ENCODE results near the gene RBFOX2. TPM values are rescaled to one million over a fixed set of nuclear protein-coding genes. Genes with fewer than 3 reads are reported as not detected.

The RBFOX2 gene
- total and polyA plus RNA-seq, 2 of the 8 experiments (the other 6 are each of a cell fraction or from before 2014, with no cell fraction given) = 121 to 122 TPM

GRCh38 chr22:35711336-35711735 lies 317.3 kb downstream of the RBFOX2 start:
- ChIA-PET CTCF (ENCODE audit: partially characterized antibody) (interaction anchor here (0.6 to 0.7 kb wide), 2 partner anchors 26 to 424 kb away, joined by 3 read pairs; no protein-coding TSS in a partner anchor), POLR2A (ENCODE audit: partially characterized antibody) (no interaction called here)
- FAIRE-seq (no peak), DNase-seq (ENCODE audit: low read depth in 1 of 2, low spot score in 2 of 2) (no peak)
- Histone ChIP-seq H3K4me3 (ENCODE audit: extremely low read depth in 1 of 4, insufficient read depth in 2 of 4, low read depth in 3 of 4, low read length in 4 of 4) (no peak overlapping the region), H2BK12ac (ENCODE audit: low read depth, low read length) (no peak overlapping the region), H3K9ac (replicated peaks in 1 of 4; ENCODE audit: extremely low read depth in 1 of 4, low read depth in 3 of 4, low read length in 3 of 4) (no peak overlapping the region), H4K91ac (replicated peaks; ENCODE audit: insufficient read length, low read length) (no peak overlapping the region), H3K79me1 (ENCODE audit: low read depth, low read length) (no peaks in the 10 kb centered on the region), H2BK20ac (ENCODE audit: low read length) (no peak overlapping the region), H2BK120ac (replicated peaks; ENCODE audit: low read depth, low read length) (no peak overlapping the region), H2BK15ac (ENCODE audit: low read length) (no peak overlapping the region), H3K14ac (ENCODE audit: insufficient read length) (no peak overlapping the region), H3K27me3 (replicated peaks in 1 of 4; ENCODE audit: control insufficient read depth in 3 of 4, extremely low read depth in 1 of 4, insufficient read depth in 3 of 4, low read length in 3 of 4) (no peaks in the 10 kb centered on the region), H3K4me1 (replicated peaks in 1 of 4; ENCODE audit: control insufficient read depth in 3 of 4, insufficient read depth in 4 of 4, low read length in 3 of 4) (no peaks in the 10 kb centered on the region), H3K23ac (ENCODE audit: insufficient read length) (no peak overlapping the region), H3K4ac (replicated peaks; ENCODE audit: insufficient read length, low read depth, low read length) (no peak overlapping the region), H3K36me3 (ENCODE audit: control insufficient read depth in 2 of 4, insufficient read depth in 4 of 4, low read length in 3 of 4) (no peaks in the 10 kb centered on the region), H3K9me3 (ENCODE audit: insufficient read depth in 2 of 2, low read depth in 1 of 2, low read length in 1 of 2) (peaks cover 0 to 3% of the 10 kb centered on the region in 2 experiments; a peak in 1 of 4 replicates), H3K23me2 (ENCODE audit: low read depth, low read length) (no peaks in the 10 kb centered on the region), H3K27ac (ENCODE audit: low read depth, low read length) (no peak overlapping the region), H4K8ac (ENCODE audit: extremely low read depth, insufficient read depth, low read length) (no peak overlapping the region), H3K79me2 (ENCODE audit: control insufficient read depth in 1 of 2, insufficient read depth in 2 of 2, low read length in 2 of 2) (no peaks in the 10 kb centered on the region), H2AFZ (ENCODE audit: low read length) (no peak overlapping the region), H2BK5ac (ENCODE audit: low read depth, low read length) (no peak overlapping the region), H3K18ac (ENCODE audit: extremely low read depth, low read length) (no peak overlapping the region), H4K20me1 (replicated peaks in 1 of 2; ENCODE audit: control insufficient read depth in 1 of 2, insufficient read depth in 2 of 2, low read length in 2 of 2) (no peaks in the 10 kb centered on the region), H2AK5ac (ENCODE audit: low read depth, low read length) (no peak overlapping the region), H4K5ac (ENCODE audit: insufficient read length, low read depth, low read length) (no peak overlapping the region), H3K4me2 (ENCODE audit: insufficient read depth in 1 of 2, low read depth in 2 of 2, low read length in 2 of 2) (no peak overlapping the region), H3K56ac (replicated peaks; ENCODE audit: insufficient read length, low read depth, low read length) (no peak overlapping the region)
- TF ChIP-seq ZNF274 (IDR thresholded peaks at IDR 0.05; ENCODE audit: borderline replicate concordance, extremely low read depth, low read length) = no peak
- TF ChIP-seq KDM5A (IDR thresholded peaks at IDR 0.05; ENCODE audit: low read length) = no peak
- TF ChIP-seq GTF2F1 (IDR thresholded peaks at IDR 0.05; ENCODE audit: borderline replicate concordance, low read depth, low read length) = no peak
- no peak for TF ChIP-seq TCF12 (IDR thresholded peaks at IDR 0.05; ENCODE audit: low read depth, low read length)
- no peak for TF ChIP-seq RFX5 (IDR thresholded peaks at IDR 0.05; ENCODE audit: borderline replicate concordance, low read depth, low read length)
- TF ChIP-seq RNF2 (IDR thresholded peaks at IDR 0.05; ENCODE audit: borderline replicate concordance, low read depth, low read length, missing control alignments, poor library complexity, severe bottlenecking) = no peak
- TF ChIP-seq SP4 (IDR thresholded peaks at IDR 0.05; ENCODE audit: low read length) = no peak
- no peak for TF ChIP-seq MAFK (IDR thresholded peaks at IDR 0.05; ENCODE audit: low read depth, low read length)
- no peak for TF ChIP-seq E2F6 (IDR thresholded peaks at IDR 0.05)
- TF ChIP-seq RBBP5 (IDR thresholded peaks at IDR 0.05; ENCODE audit: borderline replicate concordance, low read depth, low read length) = no peak
- TF ChIP-seq SUZ12 (IDR thresholded peaks at IDR 0.05; ENCODE audit: low read length) = no peak
- no peak for TF ChIP-seq KDM4A (IDR thresholded peaks at IDR 0.05; ENCODE audit: low read depth, low read length, severe bottlenecking)
- no peak for TF ChIP-seq FOSL1 (IDR thresholded peaks at IDR 0.05; ENCODE audit: insufficient read depth, low read depth, low read length)
- TF ChIP-seq SIRT6 (IDR thresholded peaks at IDR 0.05; ENCODE audit: low read length) = no peak
- WGBS, 2 experiments (ENCODE audit: extremely low coverage in 1 of 2, insufficient coverage in 1 of 2, insufficient read length in 1 of 2, insufficient replicate concordance in 2 of 2, low coverage in 1 of 2, low lambda C conversion rate in 2 of 2, missing lambda C conversion rate in 1 of 2) = 94% methylated on average over 4 of the region's 4 CpGs; no CpG with 5 or more reads in 1 of the 2 experiments

Measured in H1 (cell line).